HCT116 (cell line): ENCODE measurements around the gene SLC12A3. TPM values are rescaled to one million over a fixed set of nuclear protein-coding genes. Genes with fewer than 3 reads are reported as not detected.

Experiments used
- ATAC-seq: fragments of 200-7000 bp; cut with Tn5 transposase; 2 replicates; pipeline ENCODE4 v1.9.1; 2020; ENCODE audit warnings: mild to moderate bottlenecking, moderate library complexity
- BruUV-seq: library from RNA; stranded (reverse); fragments of 400-500 nt; replicated peaks from 2 replicates; lab custom pipeline; 2021; lab: Mats Ljungman, UMichigan
- CTCF ChIA-PET: fragments of 300-600 bp; sonication (Branson Sonifier 250); formaldehyde crosslinking; loops from one replicate; lab custom pipeline; 2021; ENCODE audit warnings: antibody characterized with exemption; lab: Charles Lee
- POLR2A ChIA-PET: fragments of 300-600, 350-600 bp; sonication (Branson Sonifier 250); formaldehyde crosslinking; loops from one replicate; lab custom pipeline; 2021; ENCODE audit warnings: antibody characterized with exemption; lab: Charles Lee
- RAD21 ChIA-PET, 2 experiments: fragments of 300-600 bp; sonication (Branson Sonifier 250); formaldehyde crosslinking; loops; one replicate each; lab custom pipeline; 2023; ENCODE audit warnings: low total read pairs in 2 of 2; ENCODE audit not compliant: uncharacterized antibody in 2 of 2, unreplicated experiment in 2 of 2, low non-redundant PET in 1 of 2; lab: Charles Lee
- DNase-seq: peaks from one replicate; pipeline ENCODE4 v3.0.0-alpha.2; 2010; ENCODE audit warnings: low read depth, low spot score
- H2AFZ ChIP-seq: fragments of 200-600 bp; shearing (Covaris generic), sonication (generic); 2 replicates; pipeline ENCODE4 v1.6.1; 2017; ENCODE audit warnings: low read depth, mixed run types, mixed read lengths, antibody characterized with exemption, low read length; ENCODE audit not compliant: poor library complexity, severe bottlenecking
- H3K27ac ChIP-seq: 2 replicates; pipeline ENCODE4 v1.5.1; 2012; ENCODE audit warnings: low read depth, low read length
- H3K27me3 ChIP-seq: fragments of 200-600 bp; sonication (generic); 2 replicates; pipeline ENCODE4 v1.6.1; 2016; ENCODE audit warnings: mixed run types, low read length, mixed read lengths; ENCODE audit not compliant: insufficient read depth
- H3K36me3 ChIP-seq, 2 experiments: fragments of 200-500 bp in 1 of 2; fragments of 200-600 bp in 1 of 2; sonication (Bioruptor generic) in 1 of 2; sonication (generic) in 1 of 2; 2 replicates each; pipeline versions ENCODE4 v1.5.1 to v1.6.1; 2014 to 2016; ENCODE audit warnings: low read length in 2 of 2, inconsistent platforms in 1 of 2, mixed read lengths in 1 of 2, mixed run types in 1 of 2; ENCODE audit not compliant: insufficient read depth in 2 of 2, control insufficient read depth in 1 of 2
- H3K4me1 ChIP-seq, 2 experiments: fragments of 200-600 bp in 1 of 2; sonication (generic) in 1 of 2; 2 replicates each; pipeline versions ENCODE4 v1.5.1 to v1.6.1; 2012 to 2017; ENCODE audit warnings: low read length in 2 of 2, inconsistent platforms in 1 of 2, mild to moderate bottlenecking in 1 of 2, mixed read lengths in 1 of 2, mixed run types in 1 of 2, moderate library complexity in 1 of 2; ENCODE audit not compliant: insufficient read depth in 2 of 2, control insufficient read depth in 1 of 2
- H3K4me2 ChIP-seq: fragments of 200-600 bp; sonication (generic); 2 replicates; pipeline ENCODE4 v1.6.1; 2017; ENCODE audit warnings: mixed run types, low read length, mixed read lengths
- H3K4me3 ChIP-seq, 2 experiments: fragments of 200-600 bp in 1 of 2; sonication (generic) in 1 of 2; replicated peaks in 1 of 2; 2 replicates each; pipeline ENCODE4 v1.5.1; 2011 to 2016; ENCODE audit warnings: low read length in 2 of 2, control low read depth in 1 of 2, low read depth in 1 of 2, mild to moderate bottlenecking in 1 of 2, mixed read lengths in 1 of 2, mixed run types in 1 of 2
- H3K79me2 ChIP-seq: fragments of 200-600 bp; sonication (generic); 2 replicates; pipeline ENCODE4 v1.6.1; 2017; ENCODE audit warnings: mild to moderate bottlenecking, mixed run types, low read length, moderate library complexity, mixed read lengths; ENCODE audit not compliant: insufficient read depth
- H3K9ac ChIP-seq: fragments of 200-600 bp; sonication (generic); 2 replicates; pipeline ENCODE4 v1.6.1; 2016; ENCODE audit warnings: low read length, mixed read lengths
- H3K9me2 ChIP-seq: fragments of 200-600 bp; sonication (generic), shearing (Covaris generic); 2 replicates; pipeline ENCODE4 v1.6.1; 2017; ENCODE audit warnings: mixed run types, mild to moderate bottlenecking, moderate library complexity; ENCODE audit not compliant: insufficient read depth
- H3K9me3 ChIP-seq, 2 experiments: fragments of 200-500 bp in 1 of 2; fragments of 200-600 bp in 1 of 2; sonication (Bioruptor generic) in 1 of 2; sonication (generic) in 1 of 2; 2 replicates each; pipeline ENCODE4 v1.6.1; 2014 to 2017; ENCODE audit warnings: low read length in 2 of 2, mixed read lengths in 2 of 2, inconsistent platforms in 1 of 2, low read depth in 1 of 2, mild to moderate bottlenecking in 1 of 2, mixed run types in 1 of 2, moderate library complexity in 1 of 2; ENCODE audit not compliant: control insufficient read depth in 1 of 2, insufficient read depth in 1 of 2
- H4K20me1 ChIP-seq: fragments of 200-600 bp; sonication (generic), shearing (Covaris generic); 2 replicates; pipeline ENCODE4 v1.6.1; 2017; ENCODE audit warnings: mixed run types, mild to moderate bottlenecking, moderate library complexity; ENCODE audit not compliant: insufficient read depth
- EGR1 ChIP-seq: IDR thresholded peaks from 2 replicates; pipeline ENCODE4 v1.6.1; 2012; ENCODE audit warnings: low read depth
- EZH2 ChIP-seq: fragments of 200-600 bp; sonication (generic); IDR thresholded peaks from 2 replicates; pipeline ENCODE4 v1.6.1; 2017; ENCODE audit warnings: antibody characterized with exemption, mixed run types
- EZH2phosphoT487 ChIP-seq: fragments of 200-600 bp; IDR thresholded peaks from 2 replicates; pipeline ENCODE4 v1.6.1; 2018; ENCODE audit warnings: antibody characterized with exemption, borderline replicate concordance
- FOSL1 ChIP-seq: IDR thresholded peaks from 2 replicates; pipeline ENCODE4 v1.6.1; 2012; ENCODE audit warnings: low read depth
- JUND ChIP-seq: IDR thresholded peaks from 2 replicates; pipeline ENCODE4 v1.6.1; 2012
- POLR2AphosphoS5 ChIP-seq: IDR thresholded peaks from 2 replicates; pipeline ENCODE4 v1.6.1; 2011; ENCODE audit warnings: mild to moderate bottlenecking, low read depth, low read length, moderate library complexity
- SIN3A ChIP-seq: IDR thresholded peaks from 2 replicates; pipeline ENCODE4 v1.6.1; 2012; ENCODE audit warnings: low read depth
- SP1 ChIP-seq: IDR thresholded peaks from 2 replicates; pipeline ENCODE4 v1.6.1; 2012; ENCODE audit warnings: low read depth
- TCF7L2 ChIP-seq: IDR thresholded peaks from 2 replicates; pipeline ENCODE4 v1.7.0; 2011; ENCODE audit warnings: borderline replicate concordance, inconsistent platforms; ENCODE audit not compliant: insufficient read depth, insufficient read length; ENCODE audit errors: extremely low read depth
- YY1 ChIP-seq: IDR thresholded peaks from 2 replicates; pipeline ENCODE4 v1.6.1; 2011; ENCODE audit warnings: low read length, low read depth, moderate library complexity, mild to moderate bottlenecking; ENCODE audit not compliant: insufficient replicate concordance; ENCODE audit errors: extremely low read depth
- ZFX ChIP-seq: fragments of 450-650 bp; IDR thresholded peaks from 2 replicates; pipeline ENCODE4 v1.6.1; 2017
- ZNF274 ChIP-seq: fragments of 200-500 bp; sonication (Bioruptor generic); IDR thresholded peaks from 2 replicates; pipeline ENCODE4 v1.6.1; 2014; ENCODE audit warnings: mild to moderate bottlenecking, low read depth, low read length, inconsistent platforms
- intact Hi-C: fragments of 100-400 bp; cut with micrococcal nuclease; formaldehyde crosslinking; loops from 2 replicates; pipeline ENCODE4 v1.10.0; 2022
- total RNA-seq: library from RNA; stranded (reverse); gene quantifications from one replicate; pipeline ENCODE4 v1.2.1, GENCODE V29; 2021; ENCODE audit not compliant: unreplicated experiment
- TF ChIP-seq, protein P1 (sequence below): IDR thresholded peaks from 2 replicates; pipeline ENCODE4 v1.6.1; 2012

The SLC12A3 gene
- total RNA-seq, 1 experiment from 2014 or later, result not detected

- H3K4me2 ChIP-seq, result 0 out of 2 replicates have a peak overlapping the region, but pooled peaks have one; percentile 1
- no peaks in the 10 kb centered on the region for H3K9me2 ChIP-seq
- TF ChIP-seq SP1 (0 out of 2 replicates have a peak, but pooled peaks have one; percentile 14), EZH2phosphoT487 (no peak)
- TF ChIP-seq, protein P1, sequence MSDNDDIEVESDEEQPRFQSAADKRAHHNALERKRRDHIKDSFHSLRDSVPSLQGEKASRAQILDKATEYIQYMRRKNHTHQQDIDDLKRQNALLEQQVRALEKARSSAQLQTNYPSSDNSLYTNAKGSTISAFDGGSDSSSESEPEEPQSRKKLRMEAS, result 0 out of 2 replicates have a peak, but pooled peaks have one; percentile 13
- no peak overlapping the region for H3K9ac ChIP-seq
- H3K4me3 ChIP-seq, result no peak overlapping the region
- H3K36me3 ChIP-seq, result peaks cover 8 to 17% of the 10 kb centered on the region in 2 experiments; a peak in 2 of 4 replicates
- peaks cover 22 to 41% of the 10 kb centered on the region in 2 experiments for H3K4me1 ChIP-seq
- H2AFZ ChIP-seq, result no peak overlapping the region
- intact Hi-C loops, result no loop called here
- H4K20me1 ChIP-seq, result no peaks in the 10 kb centered on the region
- DNase-seq (no peak), ATAC-seq (no peak)
- no peaks in the 10 kb centered on the region for H3K27me3 ChIP-seq
- CTCF ChIA-PET, result no interaction called here
- no peak overlapping the region for H3K27ac ChIP-seq
- H3K9me3 ChIP-seq, result no peaks in the 10 kb centered on the region
- POLR2A ChIA-PET, result no interaction called here
- RAD21 ChIA-PET, result no interaction called here
- H3K79me2 ChIP-seq, result no peaks in the 10 kb centered on the region
- no TSS peak for BruUV-seq
Observed at GRCh38 chr16:56848029-56848936, 16.7 kb upstream of the SLC12A3 start.

GRCh38 chr16:56848955-56849689 lies 15.9 kb upstream of the SLC12A3 start:
- H3K9me2 ChIP-seq, result no peaks in the 10 kb centered on the region
- CTCF ChIA-PET, result no interaction called here
- DNase-seq (no peak), ATAC-seq (peak; percentile 31; the same call in 1 of the 2 replicates)
- H3K27me3 ChIP-seq, result no peaks in the 10 kb centered on the region
- TSS peak; percentile 23 for BruUV-seq
- intact Hi-C loops, result no loop called here
- peaks cover 22 to 41% of the 10 kb centered on the region in 2 experiments for H3K4me1 ChIP-seq
- RAD21 ChIA-PET, result no interaction called here
- no peak for TF ChIP-seq JUND
- no peak for TF ChIP-seq FOSL1
- no peak for TF ChIP-seq YY1
- no peak for TF ChIP-seq POLR2AphosphoS5
- TF ChIP-seq ZNF274, result no peak
- no peak for TF ChIP-seq SIN3A
- TF ChIP-seq EGR1, result no peak
- TF ChIP-seq TCF7L2, result no peak
- TF ChIP-seq ZFX, result no peak
- TF ChIP-seq EZH2, result no peak
- no peaks in the 10 kb centered on the region for H3K79me2 ChIP-seq
- H3K9ac ChIP-seq, result no peak overlapping the region
- peaks cover 4 to 12% of the 10 kb centered on the region in 2 experiments; a peak in 2 of 4 replicates for H3K36me3 ChIP-seq
- POLR2A ChIA-PET, result no interaction called here
- no peak overlapping the region for H3K4me2 ChIP-seq
- H4K20me1 ChIP-seq, result no peaks in the 10 kb centered on the region
- H2AFZ ChIP-seq, result no peak overlapping the region
- H3K4me3 ChIP-seq, result no peak overlapping the region
- no peak overlapping the region for H3K27ac ChIP-seq
- H3K9me3 ChIP-seq, result no peaks in the 10 kb centered on the region
